Measurements from ENCODE around the gene DHX8.

Gene DHX8

DNA sequence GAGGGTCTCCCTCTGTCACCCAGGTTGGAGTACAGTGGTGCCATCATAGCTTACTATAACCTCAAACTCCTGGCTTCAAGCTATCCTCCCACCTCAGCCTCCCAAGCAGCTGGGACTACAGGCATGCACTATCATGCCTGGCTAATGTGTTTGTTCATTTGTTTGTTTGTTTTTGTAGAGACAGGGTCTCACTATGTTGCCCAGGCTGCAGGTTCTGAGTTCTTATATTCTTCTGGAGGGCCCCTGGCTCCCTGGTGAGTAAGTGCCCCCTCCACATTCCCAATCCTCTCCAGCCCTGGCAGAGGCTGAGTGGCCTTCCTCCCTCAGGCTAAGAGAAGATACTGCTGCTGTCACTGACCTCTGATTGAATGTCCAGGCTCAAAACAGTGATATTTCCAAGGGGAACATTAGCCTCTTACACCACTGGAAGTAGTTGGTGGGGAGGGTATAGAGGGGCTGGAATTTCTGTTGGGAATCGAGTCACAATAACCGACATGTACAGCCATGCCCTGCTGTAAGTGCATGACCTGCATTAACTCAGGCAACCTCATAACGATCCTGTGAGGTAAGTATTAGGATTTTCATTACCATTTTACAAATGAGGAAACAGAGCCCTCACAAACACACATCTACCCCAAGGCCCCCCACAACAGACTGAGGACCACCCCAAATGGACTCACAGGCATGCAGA is 65.1 kb downstream of the DHX8 start:
- no peak for DNase-seq (ENCODE audit: low read depth)

DNA sequence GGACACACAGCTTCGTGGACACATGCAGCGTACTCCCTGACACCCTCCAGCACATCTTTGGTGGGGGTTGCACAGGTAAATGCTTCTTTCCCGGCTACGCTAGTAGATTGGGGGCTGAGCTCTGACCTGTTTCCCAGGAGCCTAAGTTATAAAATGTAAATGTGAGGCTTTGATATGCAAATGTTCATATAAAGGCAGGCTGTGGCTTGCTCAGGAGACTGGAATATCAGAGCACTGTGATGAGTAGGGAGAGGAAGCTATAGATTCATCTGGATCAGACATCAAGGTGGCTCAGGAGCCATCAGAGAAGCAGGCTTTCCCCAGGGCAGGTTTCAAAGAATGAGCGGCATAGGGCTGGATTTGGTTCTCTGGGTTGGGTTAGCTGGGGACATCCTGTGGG is 65.7 kb downstream of the DHX8 start:
- DNase-seq (ENCODE audit: low read depth): no peak

DNA sequence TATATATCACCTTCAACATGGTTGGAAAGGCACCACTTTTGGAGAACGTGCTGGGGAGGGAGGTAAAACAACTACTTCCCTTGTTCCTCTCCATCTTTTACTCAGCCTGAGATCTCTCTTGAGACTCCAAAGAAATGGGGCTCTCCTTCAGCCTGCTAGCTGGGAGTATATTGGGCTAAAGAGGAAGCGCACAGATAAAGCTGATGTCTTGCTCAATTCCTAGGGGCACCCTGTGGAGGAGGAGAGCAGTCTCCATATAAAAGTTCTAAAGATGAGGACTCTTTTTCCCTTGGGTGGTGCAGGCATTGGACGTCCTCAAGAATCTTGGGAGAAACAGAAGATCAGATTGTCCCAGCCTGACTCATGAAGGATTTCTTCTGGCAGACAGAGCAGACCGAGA is 67.0 kb downstream of the DHX8 start:
- no peak for DNase-seq (ENCODE audit: low read depth)

DNA sequence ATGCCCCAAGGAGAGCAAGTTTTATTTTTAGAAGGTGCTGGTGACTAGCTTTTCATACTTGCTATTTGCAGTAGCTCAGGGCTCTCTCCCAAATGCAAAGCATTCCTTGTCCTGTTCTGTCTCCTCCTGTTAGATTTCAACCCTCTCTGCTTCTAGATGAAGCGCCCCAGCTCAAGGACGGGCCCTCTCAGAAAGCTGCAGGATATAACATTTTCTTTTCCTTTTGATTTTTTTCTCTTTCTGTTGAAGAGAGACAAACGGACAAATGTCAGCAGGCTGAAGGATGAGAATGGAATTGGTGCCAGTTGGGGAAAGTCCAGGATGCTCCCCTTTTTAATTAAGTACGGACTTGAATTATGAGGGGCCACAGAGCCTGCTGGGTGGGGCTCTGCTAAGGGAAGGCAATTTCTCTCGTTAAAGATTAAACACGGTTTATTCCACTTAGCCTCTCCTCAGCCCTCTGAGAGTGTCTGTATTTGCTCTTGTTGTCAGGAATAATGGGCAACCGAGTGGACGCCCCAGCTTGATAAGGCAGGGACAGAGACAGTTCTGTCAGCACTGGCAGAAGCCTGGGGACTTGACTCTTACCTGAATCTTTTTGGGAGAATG is 68.6 kb downstream of the DHX8 start:
- DNase-seq (ENCODE audit: low read depth): no peak

DNA sequence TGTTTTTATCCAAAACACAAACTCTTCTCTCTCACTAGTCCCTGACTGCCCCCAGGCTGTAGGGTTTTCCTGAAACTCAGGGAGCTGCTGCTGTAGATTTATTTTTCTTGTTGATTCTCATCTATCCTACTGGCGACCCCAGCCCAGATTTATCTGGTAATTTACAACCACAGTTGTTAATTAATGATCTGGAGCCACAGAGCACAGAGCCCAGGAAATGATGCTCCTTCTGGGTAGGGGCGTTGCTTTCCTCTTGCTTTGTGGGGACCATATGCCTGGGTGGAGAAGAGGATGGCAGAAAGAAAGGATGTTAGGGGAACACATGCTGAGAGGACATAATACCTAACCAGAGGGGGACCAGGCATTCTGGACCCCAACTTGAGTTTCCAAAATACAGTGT is 69.8 kb downstream of the DHX8 start:
- DNase-seq (ENCODE audit: low read depth): no peak

DNA sequence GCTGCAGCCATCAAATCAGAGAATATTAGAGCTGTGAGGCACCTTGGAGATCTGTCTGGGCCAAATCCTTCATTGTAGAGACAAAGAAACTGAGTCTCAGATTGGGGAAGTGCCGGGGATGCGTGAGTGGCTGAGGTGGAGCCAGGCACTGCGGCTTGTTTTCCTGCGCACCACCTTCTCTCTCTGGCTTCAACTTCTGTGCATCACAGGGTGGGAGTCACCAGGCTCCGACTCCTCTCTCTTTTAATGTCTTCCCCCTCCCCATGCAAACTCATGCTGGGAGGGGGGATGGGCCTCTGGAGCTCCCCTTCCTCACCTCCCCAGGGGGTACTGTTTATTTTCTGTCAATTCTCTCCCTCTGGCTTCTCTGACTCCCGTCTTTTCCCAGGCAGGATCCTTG is 71.1 kb downstream of the DHX8 start:
- no peak for DNase-seq (ENCODE audit: low read depth)

DNA sequence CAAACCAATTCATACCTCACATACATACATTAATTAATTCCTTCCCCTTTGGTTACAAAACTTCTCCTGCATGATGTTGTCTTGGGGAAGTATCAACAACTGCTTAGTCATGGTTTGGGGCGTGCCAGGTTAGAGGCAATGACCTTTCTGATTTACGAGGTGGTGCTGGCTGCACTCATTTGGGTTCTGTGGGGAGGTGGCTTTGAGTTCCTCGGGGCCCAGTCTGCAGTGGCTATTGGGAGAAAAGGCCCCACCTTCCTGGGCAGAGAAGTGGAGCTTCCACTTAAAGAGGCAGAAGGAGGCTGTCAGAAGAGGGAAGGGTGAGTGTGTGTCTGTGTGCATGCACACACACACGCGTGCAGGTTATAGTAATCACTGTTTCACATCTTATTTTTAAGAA is 72.5 kb downstream of the DHX8 start:
- no peak for DNase-seq (ENCODE audit: low read depth)

DNA sequence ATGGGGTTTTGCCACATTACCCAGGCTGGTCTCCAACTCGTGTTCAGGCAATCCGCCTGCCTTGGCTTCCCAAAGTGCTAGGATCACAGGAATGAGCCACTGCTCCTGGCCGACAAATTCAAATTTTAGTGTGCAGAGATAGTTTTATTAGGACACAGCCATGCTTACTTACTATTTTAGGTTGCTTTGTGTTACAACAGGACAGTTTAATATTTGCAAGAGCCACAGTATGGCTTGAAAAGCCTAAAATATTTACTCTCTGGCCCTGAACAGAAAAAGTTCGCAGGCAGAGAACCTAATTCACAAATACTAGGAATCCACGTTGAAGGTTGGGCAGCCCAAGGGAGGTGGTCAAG is 75.0 kb downstream of the DHX8 start:
- no peak for DNase-seq (ENCODE audit: low read depth)

DNA sequence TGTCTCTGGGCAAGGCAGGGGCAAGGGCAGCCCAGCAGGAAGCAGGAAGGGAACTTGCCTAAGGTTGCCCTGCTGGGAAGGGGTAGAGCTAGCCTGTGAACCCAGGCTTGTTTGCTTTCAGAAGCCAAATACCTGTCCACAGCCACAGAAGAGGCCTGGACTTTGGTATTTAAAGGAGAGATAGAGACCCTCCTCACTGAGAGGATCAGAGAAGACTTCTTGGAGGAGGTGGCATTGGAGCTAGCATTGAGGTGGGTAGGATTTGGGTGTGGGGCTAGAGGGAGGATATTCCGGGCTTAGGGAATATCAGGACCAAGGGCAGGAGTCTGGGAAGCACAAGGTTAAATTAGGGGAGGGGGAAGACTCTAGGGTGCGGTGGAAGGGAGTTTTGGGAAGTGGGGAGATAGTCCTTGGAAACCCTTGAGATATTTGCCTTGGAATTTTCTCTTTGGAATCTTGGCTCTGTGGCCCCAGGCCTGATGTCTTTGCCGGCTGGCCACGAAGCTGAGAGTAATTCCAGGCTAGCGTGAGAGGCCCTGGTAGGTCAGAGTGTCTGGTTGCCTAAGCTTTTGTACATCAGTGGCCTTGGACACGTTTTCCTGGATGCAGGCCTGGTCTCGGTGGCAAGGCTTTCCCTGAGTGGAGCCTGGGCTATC is 75.5 kb downstream of the DHX8 start:
- no peak for DNase-seq (ENCODE audit: low read depth)

DNA sequence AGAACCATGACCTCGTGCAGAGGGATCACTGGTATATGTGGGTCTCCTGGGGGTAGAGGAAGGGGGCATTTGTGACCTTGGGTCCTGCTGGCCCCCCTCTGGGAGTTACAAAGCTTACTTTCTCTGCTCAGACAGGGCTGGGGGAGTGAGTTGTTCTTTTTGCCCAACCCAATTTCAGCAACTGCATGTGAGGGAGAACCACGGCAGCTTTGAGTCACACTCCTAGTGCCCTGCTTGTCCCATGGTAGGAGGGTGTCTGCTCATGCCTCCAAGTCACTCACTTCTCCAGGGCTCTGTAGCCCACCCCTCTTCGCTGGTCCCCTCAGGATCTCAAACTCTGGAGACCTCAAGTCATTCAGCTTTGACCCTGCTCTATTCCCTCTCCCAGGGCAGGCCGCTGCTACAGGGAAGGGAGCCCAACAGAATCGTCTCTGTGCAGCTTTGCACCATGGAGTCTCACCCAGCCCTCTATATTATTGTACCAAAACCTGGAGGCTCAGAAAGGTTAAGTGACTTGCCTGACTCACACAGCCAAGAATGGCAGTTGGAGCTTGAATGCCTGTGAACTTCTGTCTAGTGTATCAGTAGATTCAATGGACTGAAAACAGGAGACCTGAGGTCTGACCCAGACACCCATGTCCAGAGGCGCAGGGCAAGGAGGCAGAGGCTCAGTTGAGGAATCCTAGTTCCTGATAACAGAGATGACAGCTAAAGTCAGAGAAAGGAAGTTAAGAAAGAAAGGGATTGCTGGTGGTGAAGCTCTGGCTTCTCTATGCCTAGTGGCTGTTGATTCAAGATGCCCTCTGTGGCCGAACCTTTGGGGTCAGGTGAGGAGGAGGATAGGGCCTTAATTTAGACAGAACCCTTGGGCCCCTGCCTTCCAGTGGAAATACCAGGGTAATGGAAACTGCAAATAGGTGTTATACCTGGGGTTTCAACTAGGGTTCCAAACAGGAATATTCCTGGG is 77.0 kb downstream of the DHX8 start:
- DNase-seq (ENCODE audit: low read depth): no peak

DNA sequence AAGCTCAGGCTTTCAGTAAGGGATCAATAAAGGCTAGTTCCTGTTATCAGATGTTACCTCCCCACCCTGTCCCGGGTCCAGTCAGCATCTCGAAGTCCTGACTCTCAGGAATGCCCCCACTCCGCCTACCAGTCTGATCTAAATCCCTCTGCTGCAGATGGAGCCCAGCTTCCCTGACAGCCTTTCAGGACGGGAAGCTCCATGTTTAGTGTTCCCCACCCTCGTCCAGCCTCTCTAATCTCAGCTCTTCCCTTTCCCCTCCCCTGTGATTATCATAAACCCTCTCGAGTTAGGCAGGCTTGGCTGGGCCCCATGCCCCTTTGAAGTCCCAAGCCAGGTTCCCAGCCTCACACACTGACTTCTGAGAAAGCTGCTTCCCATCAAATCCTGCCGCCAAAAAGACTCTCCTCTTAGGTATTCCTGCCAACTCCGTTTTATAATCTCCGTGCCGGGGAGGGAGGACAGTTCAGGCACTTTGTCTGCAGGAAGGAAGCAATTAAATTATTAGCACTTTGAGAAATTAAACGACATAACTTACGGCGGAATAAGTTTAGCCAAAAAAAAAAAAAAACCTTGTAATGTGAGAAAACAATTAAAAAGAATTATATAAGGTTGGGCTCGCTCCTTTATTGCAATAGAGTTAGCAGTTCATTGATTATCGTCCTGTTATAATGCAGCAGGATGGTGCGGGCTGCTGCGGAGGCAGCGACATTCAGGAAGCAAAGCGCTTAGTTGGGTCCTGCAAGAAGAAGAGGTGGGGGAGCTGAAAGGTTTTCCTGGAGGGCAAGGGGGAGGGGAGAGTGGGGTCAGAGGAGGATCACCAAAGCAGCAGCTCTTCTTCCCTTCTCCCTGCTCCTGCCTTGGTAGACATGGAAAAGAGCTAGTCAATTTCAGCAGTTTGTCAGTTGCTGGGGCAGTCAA is 79.2 kb downstream of the DHX8 start:
- DNase-seq (ENCODE audit: low read depth): no peak

DNA sequence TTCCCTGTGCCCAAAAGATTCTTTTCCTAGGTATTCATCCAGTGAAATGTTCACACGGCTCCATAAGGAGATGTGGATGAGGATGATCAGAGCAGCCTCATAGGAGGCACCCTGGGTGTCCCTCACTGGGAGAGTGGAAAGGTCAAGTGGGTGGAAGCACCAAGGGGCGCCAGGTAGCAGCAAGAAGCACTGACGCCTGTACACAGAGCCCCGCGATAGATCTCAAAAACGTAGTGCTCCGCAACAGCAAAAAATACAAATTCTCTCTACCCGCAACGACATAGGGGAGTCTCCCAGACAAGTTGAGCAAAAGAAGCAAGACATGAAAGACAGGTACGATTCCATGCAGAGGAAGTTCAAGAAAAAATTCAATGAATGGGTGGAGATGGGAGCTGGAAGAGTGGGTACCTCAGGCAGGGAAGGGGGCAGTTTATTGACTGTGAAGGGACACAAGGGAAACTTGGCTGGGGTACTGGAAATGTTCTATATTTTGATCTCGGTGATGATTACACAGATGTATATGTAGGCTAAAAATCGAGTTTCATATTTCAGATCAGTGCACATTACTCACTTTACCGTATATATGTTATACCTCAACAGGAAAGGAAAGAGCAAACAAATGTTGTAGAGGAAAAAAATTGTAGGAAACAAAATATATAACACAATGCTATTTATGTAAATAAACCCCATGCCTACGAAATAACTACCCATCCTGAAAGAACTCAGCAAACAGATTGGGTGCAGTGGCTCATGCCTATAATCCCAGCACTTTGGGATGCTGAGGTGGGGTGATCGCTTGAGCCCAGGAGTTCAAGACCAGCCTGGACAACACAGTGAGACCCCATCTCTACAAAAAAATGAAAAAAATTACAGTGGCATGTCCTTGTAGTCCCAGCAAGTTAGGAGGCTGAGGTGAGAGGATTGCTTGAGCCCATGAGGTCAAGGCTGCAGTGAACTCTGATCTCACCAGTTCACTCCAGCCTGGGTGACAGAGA is 80.1 kb downstream of the DHX8 start:
- DNase-seq (ENCODE audit: low read depth): no peak

DNA sequence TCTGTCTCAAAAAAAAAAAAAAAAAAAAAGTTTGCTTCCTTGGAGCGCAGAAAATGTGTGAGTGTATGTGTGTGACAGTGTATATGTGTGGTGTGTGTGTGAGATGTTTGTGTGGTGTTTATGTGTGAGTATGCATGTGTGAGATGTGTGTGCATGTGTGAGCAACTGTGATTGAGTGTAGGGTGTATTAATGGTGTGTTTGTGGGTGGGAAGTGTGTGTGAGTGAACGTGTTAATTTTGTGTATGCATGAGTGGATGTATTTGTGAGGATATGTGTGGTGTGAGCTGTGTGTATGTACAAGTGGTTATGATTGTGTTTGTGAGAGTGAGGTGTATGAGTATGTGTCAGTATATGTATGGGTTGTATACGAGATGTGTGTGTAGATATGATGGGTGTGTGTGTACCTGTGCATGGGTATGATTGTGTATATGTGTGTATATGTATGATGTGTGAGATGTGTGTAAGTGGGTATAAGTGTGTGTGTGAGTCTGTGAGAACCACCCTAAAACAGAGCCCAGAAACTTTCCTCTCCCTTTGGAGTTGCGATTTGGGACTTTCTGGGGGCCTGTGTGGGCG is 84.8 kb downstream of the DHX8 start:
- DNase-seq (ENCODE audit: low read depth): no peak

DNA sequence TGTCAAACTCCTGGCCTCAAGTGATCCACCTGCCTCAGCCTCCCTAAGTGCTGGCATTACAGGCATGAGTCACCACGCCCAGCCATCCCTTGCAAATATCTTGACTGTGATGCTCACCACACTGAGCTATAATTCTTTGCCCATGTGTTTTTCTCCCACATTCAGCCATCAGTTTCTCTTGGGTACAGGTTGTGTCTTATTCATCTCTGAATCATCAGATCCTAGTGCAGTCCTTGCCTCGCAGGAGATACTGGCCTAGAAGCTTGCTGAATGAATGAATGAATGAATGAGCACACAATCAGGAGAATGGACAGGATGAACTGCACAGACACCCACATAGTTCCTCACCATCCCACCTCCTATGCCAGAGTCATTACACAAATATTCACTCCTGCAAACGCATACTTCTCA is 86.7 kb downstream of the DHX8 start:
- no peak for DNase-seq (ENCODE audit: low read depth)

DNA sequence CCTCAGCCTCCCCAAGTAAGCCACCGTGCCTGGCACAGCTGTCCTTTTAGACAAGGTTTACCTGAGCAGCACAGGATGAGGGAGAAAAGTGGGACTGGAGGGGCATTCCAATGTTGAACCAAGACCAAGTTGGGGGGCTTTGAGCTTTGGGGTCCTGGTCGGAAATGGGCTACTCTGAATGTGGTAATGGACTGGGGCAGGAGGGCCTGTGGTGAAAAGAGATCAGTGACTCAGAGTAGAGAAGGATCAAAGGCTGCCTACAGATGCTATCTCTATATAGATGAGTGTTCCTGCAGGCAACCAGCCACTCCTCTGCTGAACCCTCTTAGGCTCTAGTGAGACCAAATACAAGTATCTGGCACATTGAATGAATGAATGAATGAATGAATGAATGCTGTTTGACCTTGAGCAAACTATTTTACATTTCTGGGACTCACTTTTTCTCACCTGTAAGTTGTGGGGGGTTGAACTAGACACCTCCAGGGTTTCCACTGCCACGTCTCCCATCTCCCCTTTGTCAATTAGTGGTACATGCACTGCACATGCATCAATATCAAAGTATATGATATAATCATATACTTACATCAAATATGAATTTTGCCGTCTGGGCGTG is 88.7 kb downstream of the DHX8 start:
- no peak for DNase-seq (ENCODE audit: low read depth)

DNA sequence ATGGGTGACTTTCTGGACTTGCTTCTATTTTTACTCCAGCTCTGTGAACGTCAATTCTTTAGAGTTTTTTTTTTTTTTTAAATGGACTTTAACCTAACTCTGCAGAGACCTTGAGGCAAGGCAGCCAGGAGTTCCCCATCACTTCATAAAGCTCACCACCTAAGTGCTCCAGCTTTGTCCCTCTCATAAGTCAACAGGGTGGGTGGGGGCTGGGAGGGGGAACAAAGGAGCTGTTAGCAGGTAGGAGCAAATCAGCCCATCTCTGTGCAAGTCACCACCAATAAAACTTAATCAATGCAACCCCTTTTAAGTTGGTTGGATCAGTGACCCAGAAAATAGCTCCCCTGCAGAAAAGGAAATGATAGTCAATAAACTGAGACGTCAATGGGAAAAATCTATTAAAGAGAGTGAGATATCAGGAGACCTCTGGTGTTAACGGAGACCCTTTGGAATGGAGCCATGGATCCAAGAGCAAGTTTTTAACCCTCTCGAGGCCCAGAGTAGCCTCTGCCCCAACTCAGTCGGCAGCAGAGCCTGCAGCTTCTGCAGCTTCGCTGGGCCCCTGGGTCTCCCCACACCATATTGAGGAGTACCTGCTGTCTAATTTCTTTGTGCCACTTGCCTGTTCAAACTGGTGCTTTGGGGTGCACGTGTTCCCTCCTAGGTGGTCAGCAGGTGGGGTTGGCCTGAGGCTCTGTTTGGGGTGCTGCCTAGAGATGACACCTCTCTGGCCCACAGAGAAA is 90.0 kb downstream of the DHX8 start:
- no peak for DNase-seq (ENCODE audit: low read depth)

DNA sequence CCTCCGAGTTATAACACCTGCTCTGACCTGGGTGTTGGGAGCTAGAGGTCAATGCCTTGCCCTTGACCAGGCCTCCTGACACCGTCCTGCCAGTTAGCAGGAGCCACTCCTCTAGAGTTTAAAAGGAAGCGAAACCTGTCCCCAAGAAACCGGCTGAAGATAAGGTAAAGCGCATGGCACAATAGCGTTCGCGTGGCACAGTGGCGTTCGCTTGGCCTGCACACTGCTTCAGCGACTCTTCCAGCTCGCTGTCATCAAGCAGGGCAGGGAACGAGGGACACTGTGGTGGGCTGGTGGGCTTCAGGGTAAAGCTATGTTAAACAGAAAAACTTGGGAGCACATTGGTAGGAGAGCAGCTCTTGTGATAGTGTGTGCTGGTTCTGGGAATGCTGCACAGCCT is 90.6 kb downstream of the DHX8 start:
- no peak for DNase-seq (ENCODE audit: low read depth)

DNA sequence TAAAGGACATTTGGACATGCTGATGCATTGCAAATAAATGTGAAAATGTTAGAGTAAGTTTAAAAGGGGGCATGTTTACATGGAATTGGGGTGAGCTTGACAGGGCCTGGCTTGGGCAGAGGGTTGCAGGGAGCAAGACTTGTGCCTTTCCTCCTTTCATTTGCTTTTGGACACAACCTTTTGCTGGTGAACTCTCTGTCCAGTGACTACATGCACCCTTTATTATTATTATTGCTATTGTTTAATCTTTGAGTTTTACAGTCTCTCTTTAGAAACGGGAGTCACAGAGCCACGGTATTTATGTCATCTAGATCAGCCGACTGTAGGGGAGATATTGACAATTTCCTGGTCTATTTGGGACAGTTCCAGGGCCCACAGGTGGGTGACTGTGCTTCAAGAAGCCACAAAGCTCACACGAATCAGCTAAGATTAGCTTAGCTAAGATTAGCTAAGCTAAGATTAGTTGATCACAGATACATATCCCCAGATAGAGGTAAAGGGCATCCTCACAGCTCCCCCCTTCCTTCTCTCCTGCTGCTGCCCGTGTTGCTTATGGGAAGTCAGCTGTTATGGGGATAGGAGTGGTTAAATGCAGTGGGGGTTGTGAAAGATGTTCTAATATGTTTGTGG is 91.2 kb downstream of the DHX8 start:
- DNase-seq (ENCODE audit: low read depth): no peak
